ENCODE measurements around the gene TSPAN18.

The TSPAN18 gene

DNA sequence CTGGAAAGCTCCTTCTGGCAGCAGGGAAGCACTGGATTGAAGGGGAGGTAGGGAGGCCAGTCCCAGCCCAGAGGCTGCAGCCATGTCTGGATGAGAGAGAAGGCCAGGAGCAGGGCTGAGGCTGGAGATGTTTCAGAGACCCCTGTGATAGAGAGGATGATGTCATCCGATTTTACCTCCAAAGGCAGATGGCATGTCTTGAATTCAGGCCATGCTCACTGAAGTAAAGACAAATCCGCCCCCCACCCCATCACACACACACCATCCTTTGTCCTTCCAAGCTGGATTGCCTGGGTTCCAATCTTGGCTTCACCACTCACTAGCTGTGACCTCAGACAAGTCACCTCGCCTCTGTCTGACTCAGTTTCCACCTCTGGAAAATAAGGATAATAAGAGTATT, 176.8 kb downstream of the TSPAN18 start:
- DNase-seq: no peak

DNA sequence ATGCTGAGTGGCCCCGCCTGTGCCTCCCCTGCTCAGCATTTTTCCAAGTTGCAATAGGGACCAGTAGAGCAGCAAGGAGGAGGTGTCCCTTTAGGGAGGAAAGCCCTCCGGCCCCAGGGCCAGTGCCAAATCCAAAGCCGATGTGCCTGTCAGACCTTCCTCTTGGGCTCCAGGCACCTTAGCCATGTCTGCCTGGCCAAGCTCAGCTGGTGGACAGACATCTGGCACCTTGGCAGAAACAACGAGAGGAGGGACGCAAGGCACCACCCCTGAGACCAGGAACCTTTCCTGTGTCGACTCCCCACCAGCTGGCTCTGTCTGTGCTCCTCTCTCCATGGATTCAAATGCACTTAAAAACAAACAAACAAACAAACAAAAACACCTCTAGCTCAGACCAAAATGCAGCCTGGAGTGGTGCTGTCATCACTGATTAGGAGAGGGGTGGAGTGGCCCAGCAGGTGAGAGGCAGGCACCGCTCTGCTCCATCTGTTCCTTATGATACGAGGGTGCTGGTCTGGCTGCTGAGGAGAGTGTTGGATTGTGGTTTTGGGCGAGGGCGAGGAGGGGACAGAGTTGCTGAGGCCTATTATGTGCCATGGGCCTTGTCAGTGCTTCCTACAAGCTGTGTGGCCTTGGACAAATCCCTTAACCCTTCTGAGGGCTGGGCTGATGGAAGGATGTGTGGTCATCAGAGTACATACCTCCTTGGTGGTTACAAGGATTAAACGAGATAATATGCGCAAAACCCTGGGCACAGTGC, 177.7 kb downstream of the TSPAN18 start:
- DNase-seq: no peak

DNA sequence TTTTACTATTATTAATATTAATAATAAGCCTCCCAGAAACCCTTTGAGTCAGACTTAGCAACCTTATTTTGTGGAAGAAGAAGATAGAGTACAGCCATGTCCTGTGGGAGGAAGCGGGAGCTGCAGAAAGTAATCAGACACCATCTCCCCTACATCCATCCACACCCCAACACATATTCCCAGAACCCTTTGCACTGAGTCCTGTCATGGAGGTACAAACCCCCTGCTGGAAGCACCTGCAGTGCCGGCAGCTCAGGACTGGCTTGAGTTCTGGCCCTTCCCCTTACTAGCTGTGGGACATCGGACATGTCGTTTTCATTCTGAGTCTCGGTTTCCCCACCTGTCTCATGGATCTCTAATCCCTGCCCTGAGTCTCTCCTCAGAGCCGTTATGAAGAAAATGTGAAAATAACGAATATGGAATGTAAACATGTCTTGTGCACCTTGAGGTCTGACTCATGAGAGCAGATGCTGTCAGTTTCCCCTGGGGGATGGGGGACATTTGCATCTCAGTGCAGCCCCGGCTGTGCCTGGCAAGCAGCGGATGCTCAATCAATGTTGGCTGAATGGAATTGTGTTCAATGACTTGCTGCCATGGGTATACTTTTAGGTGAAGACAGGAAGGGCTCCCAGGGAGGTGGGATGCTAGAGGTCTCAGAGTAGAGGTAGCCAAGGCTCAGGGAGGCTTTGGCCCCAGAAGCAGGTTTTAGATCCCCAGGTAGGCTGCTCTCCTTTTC, 178.5 kb downstream of the TSPAN18 start:
- no peak for DNase-seq

DNA sequence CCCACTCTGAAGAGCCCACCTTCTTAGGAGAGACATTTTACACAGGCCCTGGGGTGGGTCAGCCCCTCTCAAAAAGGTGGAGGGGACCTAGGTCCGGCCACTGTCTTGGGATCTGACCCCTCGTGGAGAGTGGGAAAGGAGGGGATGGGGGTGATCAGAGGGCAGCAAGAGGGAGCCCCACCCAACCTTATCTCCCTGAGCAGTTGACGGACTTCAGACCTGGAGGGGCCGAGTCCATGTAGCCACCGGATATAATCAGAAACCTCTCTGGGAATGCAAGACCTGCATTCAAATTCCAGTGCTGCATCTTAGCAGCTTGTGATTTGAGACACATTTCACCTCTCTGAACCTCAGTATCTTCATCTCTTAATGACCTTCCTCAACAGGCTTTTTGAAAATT, 179.9 kb downstream of the TSPAN18 start:
- DNase-seq: no peak

DNA sequence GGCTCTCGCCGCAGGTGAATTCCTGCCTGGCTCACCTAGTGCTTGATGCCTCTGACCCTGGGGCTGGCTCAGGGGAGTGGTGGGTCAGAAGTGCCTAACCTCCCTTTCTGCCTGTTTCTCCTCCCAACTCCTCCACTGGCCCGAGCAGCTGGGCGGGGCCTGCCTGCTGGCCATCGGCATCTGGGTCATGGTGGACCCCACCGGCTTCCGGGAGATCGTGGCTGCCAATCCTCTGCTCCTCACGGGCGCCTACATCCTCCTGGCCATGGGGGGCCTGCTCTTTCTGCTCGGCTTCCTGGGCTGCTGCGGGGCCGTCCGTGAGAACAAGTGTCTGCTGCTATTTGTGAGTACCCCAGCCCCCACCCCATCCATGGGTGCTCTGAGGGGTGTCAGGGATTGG, 182.8 kb downstream of the TSPAN18 start:
- DNase-seq: no peak

DNA sequence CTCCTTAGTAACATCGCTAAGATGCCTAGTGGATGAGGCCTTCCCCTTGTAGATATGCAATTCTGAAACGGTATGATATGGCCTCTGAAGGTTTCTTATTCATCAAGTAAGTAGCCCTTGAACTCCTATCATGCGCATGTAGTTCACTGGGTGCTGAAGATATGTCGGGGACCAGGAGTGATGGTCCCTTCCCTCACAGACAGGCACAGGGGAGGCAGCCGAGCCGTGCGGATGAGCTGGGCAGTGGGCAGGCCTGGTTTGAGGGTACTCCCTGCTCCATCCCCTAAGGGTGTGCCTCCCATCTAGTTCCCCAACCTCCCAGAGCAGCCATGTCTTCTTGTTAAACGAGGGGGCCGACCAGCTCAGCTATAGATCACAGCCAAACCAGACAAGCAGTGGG, 183.8 kb downstream of the TSPAN18 start:
- DNase-seq: no peak

DNA sequence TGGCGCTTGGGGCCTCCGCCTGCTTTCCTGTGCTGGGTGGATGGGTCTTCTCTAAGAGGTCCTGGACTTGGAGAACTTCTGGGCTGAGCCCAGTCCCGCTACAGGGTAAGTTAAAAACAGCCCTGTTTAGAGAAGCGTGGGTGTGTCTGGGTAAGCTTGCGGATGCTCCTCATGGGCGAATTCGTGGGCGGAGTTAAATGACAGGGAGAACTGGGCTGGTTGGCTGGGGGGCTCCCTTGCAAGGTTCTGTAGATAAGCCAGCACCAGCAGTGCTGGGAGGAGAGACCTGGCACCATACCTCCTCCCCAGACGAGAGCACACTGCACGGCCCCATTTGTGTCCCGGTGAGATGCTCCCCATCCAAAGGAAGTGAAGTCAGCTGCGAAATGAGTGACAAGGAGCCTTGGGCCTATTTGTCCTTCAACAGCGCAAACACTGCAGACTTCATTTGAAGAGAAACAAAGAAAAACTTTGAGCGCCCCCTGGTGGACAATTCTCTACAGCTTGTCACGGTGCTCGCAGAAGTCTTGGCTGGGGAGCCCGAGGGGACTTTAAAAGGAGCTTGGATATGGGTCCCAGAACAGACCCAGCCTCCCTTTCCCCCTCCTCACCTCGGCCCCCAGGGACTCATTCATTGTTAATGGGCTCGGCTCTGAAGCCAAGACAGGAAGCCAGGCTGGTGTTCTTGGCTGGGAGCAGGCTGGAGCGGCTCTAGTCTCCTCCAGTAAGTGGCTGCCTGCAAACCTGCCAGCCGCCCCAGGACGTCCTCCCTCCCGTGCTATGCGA, 184.5 kb downstream of the TSPAN18 start:
- DNase-seq: peak; percentile 82

DNA sequence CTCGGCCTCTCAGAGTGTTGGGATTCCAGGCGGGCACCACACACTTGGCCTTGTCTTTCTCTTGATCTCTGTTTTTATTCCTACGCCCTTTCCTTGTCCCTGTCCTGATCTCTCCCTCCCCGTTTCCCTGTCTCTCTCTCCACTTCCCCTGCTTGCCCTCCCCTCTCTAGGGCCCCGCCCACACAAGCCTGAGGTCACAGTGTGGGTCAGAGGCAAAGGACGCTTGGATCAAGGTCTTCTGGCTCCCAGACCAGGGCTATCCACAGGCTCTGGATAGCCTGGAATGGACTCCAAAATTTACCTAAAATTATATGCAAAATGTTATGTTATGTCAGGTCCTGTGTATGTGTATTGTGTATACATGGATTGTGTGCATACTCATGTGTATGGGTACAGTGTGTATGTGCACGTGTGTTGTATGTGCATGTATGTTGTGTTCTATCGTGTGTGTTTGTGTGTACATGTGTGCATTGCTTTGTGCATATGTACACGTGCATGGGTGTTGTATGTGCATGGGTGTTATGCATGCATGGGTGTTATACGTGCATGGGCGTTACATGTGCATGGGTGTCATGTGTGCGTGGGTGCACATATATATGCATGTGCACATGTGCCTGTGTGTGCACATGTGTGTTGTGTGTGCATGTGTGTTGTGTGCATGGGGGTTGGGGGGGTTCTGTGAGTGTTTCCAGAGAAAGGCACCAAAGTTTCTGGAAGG, 185.7 kb downstream of the TSPAN18 start:
- no peak for DNase-seq

DNA sequence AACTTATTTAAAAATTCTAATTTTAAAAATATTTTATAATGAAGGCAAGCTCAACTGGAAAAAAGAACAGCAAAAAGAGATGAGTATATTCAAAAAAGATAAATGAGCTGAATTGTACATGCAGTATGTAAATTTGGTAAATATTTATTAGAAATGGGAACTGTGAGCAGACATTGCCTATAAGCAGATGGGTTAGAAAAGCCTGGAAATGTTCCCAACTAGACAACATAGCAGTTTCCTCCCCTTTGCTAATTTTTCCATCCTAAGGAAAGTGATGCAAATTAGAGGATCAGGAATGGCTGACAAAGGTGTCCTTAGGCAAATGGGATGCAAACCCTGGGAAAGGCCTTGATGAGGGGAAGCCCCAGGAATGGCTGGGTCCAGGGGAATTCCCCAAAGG, 186.7 kb downstream of the TSPAN18 start:
- DNase-seq: no peak

DNA sequence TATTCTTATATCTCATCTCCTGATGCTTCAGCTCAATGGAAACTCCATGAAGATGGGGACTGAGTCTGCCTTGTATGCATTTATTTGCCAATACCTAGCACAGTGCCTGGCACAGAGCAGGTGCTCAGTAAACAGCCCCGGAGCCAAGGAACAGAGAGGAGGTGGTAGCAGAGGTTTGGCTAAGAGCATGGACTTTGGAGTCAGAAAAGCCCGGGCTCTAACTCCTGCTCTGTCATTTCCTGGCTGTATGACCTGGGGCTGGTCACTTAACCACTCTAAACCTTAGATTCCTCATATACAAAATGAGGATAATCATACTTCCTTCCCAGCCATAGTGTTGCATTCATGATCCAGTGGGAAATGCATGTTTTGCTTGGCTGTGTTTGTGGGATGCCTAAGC, 187.3 kb downstream of the TSPAN18 start:
- no peak for DNase-seq

DNA sequence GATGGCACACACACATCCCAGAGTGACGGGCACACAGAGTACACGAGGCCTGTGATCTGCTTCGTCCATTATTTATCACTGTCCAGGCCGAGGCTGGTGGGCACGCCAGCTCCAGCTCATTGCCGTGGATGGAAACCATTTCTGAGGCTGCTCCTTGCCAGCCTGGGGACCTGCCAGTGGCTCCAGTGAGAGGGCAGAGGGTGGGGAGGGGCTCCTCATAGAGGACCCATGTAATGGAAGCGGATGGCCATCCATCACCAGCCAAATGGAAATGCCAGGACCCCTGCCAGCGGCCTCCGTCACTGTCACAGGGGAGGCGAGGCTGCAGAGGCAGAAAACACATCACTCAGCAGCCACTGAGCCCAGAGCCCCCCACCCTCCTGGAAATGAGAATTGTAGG, 188.2 kb downstream of the TSPAN18 start:
- no peak for DNase-seq

DNA sequence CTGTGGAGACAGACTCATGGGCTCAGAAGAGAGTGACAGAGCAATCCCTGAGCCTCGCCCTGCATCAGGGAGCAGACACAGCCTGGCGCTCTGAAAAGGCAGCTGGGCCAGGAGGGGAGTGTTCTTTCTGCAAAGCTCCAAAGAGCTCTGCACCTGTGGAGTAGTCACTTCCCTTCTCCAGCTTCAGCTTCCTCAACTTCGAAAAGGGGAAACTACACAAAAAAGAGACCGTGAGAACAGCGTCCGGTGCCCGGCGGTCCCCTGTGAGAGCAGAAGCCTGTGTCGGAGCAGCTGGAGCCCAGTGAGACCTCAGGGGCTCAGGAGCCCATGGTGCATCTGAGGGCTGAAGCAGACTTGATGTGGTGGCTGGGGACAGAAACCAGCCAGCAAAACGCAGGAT, 188.9 kb downstream of the TSPAN18 start:
- no peak for DNase-seq

DNA sequence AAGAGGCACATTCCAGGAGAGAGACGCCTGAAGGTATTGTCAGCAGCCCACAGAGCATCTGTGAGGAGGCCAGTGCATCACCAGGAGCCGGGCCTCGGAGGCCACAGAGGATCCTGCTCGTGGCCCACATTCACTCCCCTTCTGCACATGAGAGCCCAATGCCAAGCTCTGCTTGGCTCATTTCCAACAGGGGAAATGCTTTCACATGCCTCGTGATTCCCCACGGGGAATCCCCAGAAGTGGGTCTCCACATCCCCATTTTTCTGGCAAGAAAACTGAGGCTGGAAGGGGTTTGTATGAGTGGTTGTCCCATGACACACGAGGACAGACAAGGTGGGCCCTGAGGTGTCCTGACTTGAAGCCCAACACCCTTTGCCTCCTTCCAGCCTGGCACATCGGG, 189.6 kb downstream of the TSPAN18 start:
- no peak for DNase-seq

DNA sequence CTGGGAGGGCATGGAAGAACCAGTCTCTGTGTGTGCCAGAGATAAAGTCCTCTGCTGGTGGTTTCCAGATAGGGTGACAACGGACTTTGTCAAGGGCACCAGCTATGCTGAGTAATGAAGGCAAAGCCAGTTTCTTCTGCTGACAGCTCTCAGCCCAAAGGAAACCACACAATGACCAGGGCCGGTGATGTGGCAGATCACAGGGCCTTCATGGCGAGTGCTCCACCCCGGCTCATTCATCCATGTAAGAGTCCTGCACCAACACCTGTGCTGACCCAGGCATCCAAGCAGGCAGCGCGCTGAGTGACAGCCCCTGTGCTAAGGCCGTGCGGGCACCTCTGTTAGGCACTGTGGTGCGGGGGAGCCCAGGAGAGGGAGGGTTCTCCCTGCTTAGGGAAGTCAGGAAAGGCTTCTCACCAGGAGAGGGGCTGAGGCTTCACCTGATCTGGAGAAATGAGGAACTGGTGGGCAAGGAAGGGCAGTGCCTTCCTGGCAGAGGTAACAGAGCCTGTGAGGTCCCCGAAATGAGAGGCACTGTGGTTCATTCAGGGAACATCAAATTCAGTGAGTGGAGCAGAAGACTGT, 190.1 kb downstream of the TSPAN18 start:
- no peak for DNase-seq

DNA sequence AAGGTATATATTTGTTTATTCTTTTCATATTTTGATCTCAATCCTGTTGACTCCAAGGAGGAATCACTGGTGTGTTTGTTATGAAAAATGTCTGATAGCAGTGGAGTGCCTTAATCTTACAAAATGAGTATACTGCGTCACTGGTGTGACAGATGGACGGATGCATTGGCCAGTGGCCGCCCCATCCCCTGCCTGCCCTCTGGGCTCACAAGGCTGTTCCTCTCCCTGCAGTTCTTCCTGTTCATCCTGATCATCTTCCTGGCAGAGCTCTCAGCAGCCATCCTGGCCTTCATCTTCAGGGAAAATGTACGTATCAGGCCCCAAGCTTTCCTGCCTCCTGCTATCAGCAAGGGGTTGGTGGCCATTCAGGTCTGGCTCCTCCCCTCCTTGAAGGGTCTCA, 191.0 kb downstream of the TSPAN18 start:
- no peak for DNase-seq

DNA sequence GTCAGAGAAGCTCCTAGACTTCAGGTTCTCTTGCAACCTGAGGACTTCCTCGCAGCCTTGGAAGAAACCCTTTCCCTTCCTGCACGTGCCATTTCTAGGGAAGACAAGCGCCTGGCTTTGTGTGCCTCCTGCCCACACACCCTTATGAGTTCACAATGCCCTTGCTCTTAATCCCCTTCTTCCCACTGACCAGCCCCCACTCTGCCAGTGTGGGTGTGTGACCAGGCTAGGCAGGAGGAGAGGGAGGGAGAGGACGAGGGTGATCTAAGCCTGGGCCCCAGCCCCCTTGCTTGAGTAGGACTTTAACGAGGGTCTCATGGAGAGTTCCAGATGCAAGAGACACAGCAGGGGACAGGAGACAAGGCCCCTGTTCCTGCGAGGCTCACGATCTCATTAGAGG, 193.7 kb downstream of the TSPAN18 start:
- DNase-seq: no peak

DNA sequence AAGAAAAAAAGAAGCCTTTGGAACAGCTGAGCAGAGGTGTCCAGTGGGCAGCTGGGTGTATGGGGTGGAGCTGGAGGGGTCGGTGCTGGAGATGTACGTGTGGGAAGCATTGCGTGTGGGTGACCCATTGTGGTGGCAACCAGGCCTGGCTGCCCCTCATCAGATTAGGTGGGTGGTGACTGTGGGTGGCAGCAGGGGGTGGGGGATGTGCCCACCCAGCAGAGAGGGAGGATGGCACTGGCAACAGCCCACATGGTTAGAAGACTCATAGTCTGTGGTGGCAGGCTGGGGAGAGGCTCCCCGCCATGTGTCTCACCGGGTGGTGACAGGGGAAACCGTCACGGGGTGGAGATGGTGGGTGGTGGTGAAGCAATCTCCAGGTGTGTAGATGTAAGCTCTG, 196.4 kb downstream of the TSPAN18 start:
- no peak for DNase-seq

DNA sequence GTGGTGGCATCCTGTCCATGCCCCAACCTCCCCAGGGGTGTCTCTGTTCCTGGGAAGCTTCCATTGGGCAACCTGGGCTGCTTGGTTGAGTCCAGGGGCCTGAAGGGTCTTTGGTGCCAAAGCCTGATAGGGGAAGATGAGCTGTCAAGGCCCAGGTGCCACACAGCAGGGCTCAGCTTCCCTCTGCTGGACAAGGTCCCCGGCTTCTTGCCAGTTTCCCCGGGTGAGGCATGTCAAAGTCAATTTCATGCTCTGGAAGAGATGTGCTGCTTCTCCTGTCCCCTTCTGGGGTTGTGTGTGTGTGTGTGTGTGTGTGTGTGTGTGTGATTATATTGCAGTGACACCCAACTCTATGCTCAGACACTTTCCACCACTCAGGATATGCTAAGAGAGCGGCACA, 197.0 kb downstream of the TSPAN18 start:
- no peak for DNase-seq

DNA sequence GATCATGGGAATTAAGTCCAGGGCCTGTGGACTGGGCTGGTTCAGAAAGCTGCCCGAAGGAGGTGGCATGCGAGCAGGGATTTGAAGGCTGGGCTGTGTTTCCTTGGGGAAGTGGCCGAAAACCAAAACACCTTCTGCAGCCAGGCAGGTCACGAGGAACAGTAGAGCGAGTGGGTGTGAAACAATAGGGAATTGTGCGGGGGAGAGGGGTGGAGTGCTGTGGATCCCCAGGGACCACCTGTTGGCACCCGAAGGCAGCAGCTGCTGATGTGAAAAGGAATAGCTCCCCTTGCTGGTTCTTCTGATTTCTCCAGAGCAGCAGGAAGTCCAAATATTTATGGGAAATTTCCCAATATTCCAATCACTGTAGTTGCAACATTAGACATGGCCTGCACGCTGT, 199.3 kb downstream of the TSPAN18 start:
- DNase-seq: no peak

DNA sequence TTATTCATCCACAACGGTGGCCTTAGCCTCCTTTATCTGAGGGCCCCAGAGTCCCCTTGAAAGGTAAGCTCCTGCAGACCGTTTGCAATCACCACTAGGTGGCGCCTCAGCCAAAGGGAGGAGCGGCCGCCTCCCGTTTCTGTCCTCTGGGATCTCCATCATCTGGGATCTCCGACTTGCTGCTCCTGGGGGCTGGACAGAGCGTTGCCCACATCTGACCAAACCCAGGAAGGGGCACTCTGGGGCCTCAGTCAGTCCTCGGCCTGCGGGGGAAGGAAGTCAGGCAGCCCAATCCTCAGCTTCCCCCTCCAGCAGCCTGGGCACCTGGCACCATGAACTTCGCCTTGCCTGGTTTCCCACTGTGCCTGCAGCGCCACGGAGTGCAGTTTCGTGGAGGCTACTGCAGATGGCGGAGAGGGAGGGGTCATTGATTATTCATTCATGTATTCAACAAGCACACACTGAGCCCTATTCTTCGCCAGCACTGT, 200.5 kb downstream of the TSPAN18 start:
- DNase-seq: peak; percentile 57

DNA sequence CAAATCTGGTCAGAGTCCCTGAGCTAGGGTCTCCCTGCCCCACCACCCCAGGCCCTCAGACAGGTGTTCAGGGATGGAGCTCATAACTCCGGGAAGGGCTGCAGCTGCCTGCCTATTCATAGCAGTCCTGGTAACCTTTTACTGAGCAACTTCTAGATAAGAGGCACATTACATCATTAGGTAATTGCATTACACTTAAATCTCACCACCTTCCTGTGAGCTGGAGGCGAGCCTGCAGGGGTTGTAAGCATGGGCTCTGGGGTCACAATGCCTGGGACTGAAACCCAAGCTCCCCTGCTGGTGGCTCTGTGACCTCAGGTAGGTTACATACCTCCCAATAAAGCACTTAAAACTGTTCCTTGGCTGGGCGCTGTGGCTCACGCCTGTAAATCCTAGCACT, 201.4 kb downstream of the TSPAN18 start:
- DNase-seq: no peak

DNA sequence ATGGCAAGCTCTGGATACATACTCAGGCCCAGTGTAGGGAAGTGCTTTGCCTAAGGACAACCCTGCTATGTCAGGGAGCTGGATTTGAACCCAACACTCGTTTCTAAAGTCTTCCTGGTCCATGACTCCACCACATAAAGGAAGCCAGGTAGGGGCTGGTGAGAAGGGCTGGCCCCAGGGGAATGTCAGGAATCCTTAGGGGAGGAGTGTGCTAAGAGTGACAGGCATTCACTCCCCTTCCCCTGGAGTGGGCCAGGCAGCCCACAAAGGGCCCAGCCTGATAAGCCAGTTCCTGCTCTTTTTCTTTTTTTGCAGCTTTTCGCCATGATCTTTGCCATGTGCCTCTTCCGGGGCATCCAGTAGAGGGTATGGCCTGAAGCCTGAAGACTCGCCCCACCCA, 202.1 kb downstream of the TSPAN18 start:
- no peak for DNase-seq

All from stimulated activated CD4-positive, alpha-beta T cell treated with anti-CD3 and anti-CD28 coated beads, Interleukin-12 subunit alpha, Interleukin-12 subunit beta, amount 100 ng/mL, for 4 hours (primary cell).